ENCODE data around the gene AXIN1.
"Not testable (repeated sequence)": the region's sequence is repeated elsewhere in the genome, so short reads cannot be mapped to it uniquely, and the experiment has no call there.

The AXIN1 gene

DNA sequence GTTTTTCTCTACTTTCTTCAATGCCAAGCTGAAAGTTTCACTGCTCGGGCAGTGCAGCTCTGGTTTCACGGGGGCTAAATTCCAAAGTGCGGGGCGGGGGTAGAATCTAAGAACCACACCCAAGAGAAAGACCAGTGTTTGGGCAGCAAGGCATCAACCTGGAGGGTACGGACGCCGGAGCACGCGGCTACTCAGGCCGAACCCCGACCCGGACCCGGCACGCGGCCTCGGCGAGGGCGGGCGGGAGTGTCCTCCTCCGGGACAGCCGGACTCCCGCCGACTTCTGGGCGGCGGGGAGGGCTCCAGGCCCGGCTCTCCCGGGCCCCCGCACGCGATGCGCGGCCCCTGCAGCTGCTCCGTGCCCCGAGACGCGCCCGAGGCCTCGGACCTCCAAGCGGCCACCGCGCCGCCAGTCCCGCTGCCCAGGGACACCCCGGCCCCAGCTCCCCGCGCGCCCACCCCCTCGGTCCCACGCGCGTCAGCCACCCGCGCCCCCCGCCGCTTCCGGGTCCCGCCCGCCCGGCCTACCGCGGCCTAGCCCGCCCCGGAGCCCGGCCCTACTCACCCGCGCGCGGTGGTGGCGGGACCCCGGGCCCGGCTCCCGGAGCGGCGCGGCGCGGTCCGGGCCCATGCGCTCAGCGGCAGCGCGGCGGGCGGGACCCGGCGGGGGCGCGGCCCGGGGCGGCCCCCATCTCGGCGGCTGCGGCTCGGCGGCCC, 561 bp downstream of the AXIN1 start:
- peak; percentile 43 for DNase-seq

DNA sequence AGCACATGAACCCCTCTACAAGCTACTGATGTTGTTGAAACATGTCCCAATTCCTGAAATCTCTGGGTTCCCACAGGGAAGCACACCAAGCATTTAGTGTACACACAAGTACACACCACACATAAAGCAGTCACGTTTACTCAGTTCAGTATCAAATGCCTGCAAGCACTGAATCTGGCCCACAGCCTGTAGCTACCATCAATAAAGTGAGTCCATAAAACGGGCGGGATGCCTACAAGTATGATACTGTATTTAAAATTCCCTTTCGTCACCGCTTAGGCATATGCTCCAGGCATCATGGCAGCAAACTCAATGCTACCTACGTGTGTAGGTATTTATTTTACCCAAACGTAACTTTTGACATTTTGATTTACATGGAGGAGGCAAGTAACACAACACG, 2.3 kb downstream of the AXIN1 start:
- no peak for DNase-seq

DNA sequence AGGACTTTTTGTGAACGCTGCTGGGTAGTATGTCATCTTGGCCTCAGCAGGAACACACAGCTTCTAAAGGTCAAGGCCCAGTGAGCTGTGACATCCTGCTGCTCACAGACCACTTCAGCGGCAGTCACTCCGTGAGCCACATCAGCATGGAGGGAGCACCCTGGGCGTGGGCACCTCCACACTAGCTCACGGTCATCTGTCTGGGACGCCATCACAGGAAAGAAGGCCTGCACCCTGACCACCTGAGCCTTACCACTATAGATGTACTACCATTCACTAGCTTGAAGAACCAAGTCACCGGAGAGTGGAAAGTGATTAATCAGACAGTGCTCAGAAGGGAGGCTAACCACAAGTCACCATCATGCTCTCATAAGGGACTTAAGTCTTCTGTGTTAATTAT, 3.3 kb downstream of the AXIN1 start:
- DNase-seq: no peak

DNA sequence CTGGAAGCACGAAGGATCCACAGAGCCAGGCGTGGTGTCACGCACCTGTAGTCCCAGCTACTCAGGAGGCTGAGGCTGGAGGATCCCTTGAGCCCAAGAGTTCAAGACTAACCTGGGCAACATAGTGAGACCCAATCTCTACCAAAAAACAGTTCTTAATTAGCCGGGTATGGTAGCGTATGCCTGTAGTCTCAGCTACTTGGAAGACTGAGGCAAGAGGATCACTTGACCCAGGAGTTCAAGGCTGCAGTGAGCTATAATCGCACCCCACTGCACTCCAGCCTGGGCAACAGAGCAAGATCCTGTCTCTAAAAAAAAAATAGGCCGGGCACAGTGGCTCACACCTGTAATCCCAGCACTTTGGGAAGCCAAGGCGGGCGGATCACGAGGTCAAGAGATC, 4.0 kb downstream of the AXIN1 start:
- not testable (repeated sequence) for DNase-seq

DNA sequence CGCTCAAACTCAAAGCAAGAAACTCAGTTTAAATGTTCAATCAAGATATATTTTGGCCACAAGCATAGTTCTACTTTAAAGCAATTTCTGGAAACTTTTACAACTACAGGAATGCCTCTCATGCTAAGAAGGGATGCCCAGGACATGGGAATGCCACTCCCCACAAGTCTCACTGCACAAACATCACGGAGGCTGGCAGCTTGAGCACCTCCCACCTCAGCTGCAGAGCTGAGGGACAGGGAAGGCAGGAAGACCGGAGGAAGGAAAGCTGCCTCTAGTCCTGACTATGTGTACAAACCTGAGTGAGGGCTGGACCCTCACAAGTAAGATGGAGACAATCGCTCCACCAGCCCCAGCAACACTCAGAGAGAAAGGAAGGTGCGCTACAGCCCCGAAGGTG, 5.3 kb downstream of the AXIN1 start:
- no peak for DNase-seq

DNA sequence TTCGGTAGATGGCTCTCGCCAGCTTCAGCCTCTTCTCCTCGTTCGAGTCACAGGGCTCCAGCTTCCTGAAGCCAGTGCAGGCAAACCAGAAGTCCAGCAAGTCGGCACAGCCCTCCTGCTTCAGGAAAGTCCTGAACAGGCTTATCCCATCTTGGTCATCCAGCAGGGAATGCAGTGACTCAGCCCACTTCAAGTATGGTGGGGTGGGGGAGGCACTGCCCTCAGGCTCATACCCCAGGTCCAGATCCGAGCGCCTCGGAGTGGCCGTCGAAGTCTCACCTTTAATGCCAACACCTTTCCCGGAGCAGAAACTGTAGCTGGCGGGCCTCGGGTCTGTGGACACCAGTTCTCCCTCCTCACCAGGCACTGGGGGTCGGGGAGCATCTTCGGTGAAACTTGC, 5.9 kb downstream of the AXIN1 start:
- no peak for DNase-seq

DNA sequence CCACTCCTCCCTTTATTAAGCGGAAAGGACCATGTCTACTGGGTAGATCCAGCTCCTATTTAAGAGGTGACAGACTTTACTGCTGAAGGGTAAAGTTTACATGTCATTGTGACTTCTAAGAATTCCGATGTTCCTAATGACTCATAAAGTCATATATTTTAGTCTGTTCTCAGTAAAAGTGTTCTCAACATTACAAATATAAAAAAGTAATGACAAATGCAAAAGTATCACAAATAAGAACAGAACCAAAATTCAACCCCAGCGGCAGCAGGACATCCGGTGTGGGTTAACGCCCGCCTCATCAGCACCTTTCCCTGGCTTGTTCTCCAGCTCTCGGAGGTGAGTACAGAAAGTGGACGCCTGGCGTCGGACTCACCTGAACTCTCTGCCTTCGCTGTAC, 6.8 kb downstream of the AXIN1 start:
- DNase-seq: no peak

DNA sequence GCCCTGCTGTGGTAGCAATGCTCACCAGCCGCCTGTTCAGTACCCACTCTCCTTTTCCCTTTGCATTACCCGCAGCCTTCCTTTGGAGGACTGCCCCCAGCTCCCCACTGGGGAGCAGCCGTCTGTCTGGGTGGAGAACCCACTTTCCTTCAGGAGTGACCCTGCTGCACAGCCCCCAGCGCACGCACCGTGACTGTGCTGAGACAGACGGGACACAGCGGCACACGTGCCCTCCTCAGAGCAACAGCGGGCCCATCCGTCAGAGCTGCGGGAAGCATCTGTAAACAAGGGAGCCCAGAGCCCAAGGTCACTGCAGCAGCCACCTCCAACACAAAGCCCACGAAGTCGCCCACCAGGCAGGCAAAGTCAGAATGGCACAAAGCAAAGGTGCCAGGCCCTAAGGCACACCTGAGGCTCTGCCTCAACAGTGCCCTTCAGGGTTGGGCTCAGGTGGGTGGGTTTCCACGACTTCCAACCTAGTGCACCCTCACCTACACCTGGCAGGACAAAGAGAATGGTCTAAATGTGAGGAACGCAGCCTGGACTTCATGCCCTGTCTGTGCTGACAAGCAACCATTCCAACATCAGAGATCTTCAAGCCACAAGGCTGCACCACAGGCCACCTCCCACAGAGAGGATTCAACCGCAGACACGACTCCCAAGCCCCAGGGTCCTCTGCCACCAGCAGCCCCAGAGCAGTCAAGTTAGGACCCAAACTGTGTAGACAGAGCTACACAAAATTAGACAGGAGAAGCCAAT, 9.9 kb downstream of the AXIN1 start:
- DNase-seq: no peak

DNA sequence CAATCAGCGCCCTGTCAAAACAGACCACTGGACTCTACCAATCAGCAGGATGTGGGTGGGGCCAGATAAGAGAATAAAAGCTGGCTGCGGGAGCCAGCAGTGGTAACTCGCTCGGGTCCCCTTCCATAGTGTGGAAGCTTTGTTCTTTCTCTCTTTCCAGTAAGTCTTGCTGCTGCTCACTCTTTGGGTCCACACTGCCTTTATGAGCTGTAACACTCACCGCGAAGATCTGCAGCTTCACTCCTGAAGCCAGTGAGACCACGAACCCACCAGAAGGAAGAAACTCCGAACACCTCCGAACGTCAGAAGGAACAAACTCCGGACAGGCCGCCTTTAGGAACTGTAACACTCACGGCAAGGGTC, 10.6 kb downstream of the AXIN1 start:
- DNase-seq: not testable (repeated sequence)

DNA sequence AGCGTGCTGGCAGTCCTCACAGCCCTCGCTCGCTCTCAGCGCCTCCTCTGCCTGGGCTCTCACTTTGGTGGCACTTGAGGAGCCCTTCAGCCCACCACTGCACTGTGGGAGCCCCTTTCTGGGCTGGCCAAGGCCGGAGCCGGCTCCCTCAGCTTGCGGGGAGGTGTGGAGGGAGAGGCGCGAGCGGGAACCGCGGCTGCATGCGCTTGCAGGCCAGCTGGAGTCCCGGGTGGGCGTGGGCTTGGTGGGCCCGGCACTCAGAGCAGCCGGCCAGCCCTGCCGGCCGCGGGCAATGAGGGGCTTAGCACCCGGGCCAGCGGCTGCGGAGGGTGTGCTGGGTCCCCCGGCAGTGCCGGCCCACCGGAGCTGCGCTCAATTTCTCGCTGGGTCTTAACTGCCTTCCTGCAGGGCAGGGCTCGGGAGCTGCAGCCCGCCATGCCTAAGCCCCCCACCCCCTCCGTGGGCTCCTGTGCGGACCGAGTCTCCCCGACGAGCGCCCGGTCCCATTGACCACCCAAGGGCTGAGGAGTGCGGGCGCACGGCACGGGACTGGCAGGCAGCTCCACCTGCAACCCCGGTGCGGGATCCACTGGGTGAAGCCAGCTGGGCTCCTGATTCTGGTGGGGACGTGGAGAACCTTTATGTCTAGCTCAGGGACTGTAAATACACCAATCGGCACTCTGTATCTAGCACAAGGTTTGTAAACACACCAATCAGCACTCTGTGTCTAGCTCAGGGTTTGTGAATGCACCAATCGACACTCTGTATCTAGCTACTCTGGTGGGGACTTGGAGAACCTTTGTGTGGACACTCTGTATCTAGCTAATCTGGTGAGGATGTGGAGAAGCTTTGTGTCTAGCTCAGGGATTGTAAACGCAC, 11.2 kb downstream of the AXIN1 start:
- not testable (repeated sequence) for DNase-seq

DNA sequence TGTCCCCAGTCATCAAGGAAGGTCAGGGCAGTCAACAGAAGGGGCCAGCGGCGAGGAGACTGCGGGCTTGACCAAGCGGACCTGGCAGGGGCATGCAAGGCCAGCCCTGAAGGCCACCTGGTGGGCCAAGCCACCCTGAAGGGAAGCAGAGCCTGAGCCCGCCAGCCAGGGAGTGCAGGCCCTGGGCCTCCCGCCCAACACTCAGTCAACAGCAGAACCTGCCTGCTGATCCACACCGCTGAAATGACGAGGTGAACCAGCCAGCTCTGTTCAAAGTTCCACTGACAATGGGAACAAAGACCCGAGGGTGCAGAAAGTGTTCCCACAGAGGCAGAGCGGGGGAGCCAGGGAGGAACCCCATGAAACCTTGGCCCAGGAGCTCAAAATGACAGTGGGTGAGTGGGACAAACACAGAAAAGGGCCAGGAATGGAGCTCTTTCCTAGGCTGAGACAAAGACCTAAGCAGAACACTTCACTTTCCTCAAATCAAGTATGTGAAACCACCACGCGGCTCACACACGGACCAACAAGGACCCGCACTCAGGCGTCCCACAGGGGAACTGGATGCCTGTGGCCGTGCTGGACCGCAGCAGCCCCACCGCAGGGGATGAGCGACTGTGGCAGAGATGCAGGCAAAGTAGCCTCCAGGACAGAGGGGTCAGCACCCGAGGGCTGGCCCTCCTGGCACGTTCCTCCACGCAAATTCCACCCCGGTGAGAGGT, 12.0 kb downstream of the AXIN1 start:
- no peak for DNase-seq

DNA sequence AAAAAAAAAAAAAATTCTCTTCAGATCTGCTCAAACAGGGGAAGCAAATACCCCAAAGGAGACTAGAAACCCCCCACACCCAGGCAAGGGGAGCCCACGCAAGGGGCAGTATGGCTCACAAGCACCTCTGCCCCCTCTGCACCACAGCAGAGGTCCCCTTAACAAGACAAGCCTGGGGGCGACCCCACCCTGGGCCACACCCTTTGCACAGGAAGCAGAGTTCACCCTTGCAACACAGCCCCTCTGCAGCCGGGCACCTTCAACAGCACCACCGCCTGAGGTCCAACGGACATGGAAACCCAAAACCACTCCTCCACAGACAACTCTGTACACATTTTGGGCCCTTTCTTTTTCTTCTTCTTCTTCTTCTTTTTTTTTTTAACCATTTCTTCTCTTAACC, 12.8 kb downstream of the AXIN1 start:
- DNase-seq: peak; percentile 33

DNA sequence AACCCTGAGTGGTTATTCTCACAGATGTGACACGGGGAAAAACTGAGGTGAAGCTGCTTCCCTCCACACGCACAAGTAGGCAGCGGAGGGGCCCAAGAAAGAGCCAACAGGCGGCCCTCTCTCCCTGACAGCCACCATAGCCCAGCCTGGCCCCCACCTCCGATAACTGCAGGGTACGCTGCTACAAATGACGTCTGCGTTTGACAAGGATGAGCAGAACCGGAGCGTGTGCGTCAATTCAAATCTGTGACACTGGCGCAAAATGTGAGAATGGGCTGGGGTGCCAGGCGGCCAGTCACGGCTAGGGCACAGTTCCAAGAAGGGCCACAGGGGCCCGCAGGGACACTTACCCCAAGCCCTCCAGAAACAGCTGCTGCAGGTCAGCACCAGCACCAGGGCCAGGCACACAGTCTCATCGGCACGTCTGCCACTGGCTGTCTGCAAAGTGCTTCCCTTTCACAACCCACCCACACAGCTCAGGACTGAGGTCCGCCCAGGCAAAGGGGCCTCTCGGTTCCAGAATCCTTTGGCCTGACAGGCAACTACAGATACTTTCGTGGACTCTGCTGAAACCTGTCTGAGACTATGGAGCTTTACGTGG, 14.4 kb downstream of the AXIN1 start:
- no peak for DNase-seq

DNA sequence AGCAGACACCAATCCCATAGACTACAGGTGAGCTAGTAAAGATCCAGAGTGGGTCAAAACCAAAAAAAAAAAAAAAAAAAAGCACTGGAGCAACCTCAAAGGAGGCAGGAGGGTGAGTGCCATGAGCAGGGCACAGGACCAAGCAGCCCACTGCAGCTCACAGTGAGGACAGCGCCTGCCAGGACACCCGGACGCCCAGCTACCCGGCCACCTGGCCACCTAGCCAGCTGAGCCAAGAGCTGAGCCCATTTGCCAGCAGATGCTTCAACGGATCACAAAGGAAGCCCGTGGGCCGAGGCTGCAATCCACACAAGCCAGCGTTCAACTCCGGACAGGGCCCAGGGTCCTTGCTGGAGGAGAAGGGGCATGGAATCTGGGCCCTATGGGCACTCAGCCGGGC, 15.1 kb downstream of the AXIN1 start:
- DNase-seq: no peak

DNA sequence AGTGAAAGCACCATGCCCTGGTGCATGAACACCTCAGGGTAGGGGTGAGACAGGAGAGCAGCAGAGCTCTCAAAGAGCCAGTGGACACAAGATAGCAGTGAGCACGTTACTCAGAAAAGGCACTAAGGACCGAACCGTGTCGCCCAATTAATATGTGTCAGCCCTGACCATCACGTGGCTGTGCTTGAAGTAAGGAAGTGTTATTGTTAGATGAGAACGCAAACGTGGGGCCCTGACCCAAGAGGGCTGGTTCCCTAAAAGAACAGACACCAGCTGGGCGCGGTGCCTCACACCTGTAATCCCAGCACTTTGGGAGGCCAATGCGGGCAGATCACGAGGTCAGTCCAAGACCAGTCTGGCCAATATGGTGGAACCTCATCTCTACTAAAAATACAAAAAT, 16.3 kb downstream of the AXIN1 start:
- no peak for DNase-seq

DNA sequence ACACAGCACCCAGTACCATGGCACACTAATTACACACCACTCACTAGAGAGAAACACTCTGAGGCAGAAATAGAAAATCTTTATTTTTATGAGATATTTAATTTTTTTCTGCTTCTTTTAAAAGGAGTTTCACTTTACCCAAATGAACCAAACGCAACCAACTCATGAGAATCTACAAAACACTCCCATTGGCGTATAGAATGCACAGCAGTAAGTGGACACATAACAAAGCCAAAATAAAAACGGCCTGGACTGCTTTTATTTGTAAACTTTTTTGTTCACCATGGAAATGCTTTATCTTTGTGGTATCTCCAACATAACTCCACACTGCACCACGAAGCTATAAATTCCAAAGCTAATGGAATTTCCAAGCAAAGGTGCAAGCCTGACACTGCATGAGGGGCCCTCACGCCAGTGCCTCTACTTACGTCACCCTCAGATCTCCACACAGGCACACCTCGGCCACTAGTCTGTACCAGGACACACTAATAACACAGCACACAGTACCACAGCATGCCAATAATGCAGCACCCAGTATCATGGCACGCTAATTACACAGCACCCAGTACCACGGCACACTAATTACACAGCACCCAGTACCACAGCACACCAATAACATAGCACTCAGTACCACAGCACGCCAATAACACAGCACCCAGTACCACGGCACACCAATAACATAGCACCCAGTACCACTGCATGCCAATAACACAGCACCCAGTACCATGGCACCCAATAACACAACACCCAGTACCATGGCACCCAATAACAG, 17.5 kb downstream of the AXIN1 start:
- DNase-seq: not testable (repeated sequence)

DNA sequence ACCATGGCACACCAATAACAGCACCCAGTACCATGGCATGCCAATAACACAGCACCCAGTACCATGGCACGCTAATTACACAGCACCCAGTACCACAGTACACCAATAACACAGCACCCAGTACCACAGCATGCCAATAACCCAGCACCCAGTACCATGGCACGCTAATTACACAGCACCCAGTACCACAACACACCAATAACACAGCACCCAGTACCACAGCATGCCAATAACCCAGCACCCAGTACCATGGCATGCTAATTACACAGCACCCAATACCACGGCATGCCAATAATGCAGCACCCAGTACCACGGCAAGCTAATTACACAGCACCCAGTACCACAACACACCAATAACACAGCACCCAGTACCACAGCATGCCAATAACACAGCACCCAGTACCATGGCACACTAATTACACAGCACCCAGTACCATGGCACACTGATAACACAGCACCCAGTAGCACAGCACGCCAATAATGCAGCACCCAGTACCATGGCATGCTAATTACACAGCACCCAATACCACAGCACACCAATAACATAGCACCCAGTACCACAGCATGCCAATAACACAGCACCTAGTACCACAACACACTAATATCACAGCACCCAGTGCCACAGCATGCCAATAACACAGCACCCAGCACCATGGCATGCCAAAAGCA, 18.2 kb downstream of the AXIN1 start:
- not testable (repeated sequence) for DNase-seq

DNA sequence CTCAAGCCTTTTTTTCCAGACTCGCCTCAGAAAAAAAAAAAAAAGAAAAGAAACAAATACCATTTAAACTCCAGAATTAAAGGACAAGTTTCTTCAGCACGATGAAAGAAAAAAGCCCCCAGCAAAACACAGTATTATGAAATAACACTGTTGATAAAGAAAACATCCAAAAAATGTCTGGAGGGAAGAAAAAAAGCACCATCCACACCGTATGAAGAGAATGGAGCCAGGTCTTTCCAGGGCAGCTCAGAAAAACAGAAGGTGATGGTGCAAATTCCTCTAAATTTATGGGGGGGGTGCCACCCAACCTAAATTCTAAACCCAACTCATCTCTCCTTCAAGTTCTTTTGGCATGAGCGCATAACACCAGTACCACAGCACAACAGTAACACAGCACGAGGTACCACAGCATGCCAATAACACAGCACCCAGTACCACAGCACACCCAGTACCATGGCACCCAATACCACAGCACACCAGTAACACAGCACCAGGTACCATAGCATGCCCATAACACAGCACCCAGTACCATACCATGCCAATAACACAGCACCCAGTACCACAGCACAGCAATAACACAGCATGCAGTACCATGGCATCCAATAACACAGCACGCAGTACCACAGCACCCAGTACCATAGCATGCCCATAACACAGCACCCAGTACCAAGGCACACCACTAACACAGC, 19.0 kb downstream of the AXIN1 start:
- no peak for DNase-seq

DNA sequence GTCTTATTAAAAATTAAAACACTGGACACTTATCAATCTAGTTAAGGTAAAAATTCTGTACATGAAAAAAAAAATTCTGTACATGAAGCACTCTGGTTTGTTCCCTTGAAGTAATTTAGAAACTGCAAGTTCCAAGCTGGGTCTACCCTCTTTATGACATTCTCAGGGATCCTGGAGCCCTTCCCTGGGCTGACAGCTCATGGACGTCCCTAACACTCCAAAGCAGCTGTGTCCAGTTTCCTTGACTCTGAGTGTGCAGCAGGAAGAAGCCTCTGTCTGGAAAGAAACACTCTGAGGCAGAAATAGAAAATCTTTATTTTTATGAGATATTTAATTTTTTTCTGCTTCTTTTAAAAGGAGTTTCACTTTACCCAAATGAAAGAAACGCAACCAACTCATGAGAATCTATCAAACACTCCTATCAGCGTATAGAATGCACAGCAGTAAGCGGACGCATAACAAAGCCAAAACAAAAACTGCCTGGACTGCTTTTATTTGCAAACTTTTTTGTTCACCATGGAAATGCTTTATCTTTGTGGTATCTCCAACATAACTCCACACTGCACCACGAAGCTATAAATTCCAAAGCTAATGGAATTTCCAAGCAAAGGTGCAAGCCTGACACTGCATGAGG, 21.2 kb downstream of the AXIN1 start:
- not testable (repeated sequence) for DNase-seq

DNA sequence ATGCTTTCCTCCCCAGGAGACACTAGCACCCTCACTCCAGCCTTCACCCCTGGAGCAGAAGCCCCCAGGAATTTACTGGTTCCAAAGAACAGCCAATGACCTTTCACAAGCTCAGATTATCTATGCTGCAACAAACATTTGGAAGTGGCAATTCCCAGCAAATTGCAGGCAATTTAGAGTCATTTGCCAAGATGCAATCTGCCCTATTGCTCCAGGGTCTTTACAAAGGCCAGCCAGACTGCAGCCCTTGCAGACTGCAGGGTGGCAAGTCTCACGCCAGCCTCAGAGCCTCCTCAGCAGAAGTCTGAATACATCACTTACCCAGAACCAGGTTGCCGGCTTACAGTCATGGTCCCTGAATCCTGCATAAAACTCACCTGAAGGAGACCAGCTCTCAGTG, 21.8 kb downstream of the AXIN1 start:
- DNase-seq: no peak

Measured in CD4-positive, alpha-beta T cell treated with Interleukin-12 subunit alpha and Interleukin-12 subunit beta, for 1 hour (primary cell).